ENCODE results near the gene FBXW9. TPM values are rescaled to one million over a fixed set of nuclear protein-coding genes. Genes with fewer than 3 reads are reported as not detected.
A peak's percentile ranks its signal among the peaks of the same experiment; 100 is the strongest.

FBXW9 gene
- total and polyA plus RNA-seq, 2 experiments from 2014 or later: 17.2 to 25.6 TPM

DNA sequence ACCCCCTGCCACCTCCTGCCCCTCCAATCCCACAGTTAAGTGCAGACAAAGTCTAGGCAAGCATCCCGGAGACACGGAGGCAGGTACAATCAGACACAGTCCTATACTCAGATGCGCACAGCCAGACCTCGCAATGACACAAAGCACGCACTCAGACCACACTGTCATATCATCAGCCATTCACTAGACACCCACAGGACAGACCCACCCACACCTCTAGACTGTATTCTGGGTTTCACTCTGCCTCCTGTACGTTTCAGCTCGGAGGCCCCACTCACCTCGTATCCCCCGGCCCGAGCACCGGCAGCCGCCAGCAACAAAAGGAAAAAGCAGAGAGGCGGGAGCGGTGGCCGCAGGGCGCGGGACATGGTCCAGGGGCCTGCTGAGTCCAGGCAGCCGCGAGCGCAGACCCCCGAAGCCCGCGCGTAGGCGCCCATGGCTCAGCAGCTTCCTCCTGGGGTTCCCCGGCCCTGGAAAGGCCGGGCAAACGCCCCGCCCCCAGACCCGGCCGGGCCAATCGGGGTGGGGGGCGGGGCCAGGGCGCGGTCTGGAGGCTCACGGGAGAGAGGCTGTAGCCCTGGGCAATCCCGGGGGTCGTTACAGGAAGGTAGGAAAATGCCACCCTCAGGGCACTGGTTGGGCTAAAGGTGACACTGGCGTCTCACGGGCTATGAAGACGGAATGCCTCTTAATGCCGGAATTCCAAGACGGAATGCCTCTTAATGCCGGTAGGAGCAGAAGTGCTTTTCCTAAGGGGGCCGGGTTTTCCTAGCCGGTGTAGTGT, 30.0 kb downstream of the FBXW9 start, which contains the start of the genes MAN2B1 and WDR83:
TSS of gene MAN2B1 (minus strand) at position 478 of the 784 bp plus-strand sequence. CDS start at position 437, 41 bp downstream.
TSS of gene WDR83 (plus strand) at position 543 of the 784 bp plus-strand sequence. CDS start 2,984 bp downstream, outside the sequence.
- peak; percentile 71 to 91 for DNase-seq (ENCODE audit: low read depth in 1 of 2, low spot score in 1 of 2)
- Histone ChIP-seq H3K36me3 (peaks cover 11% of the 10 kb centered on the region), H3K27me3 (no peaks in the 10 kb centered on the region), H3K9me3 (ENCODE audit: low read depth) (no peaks in the 10 kb centered on the region), H3K27ac (peak within 1 kb of the TSS; percentile 70), H3K4me3 (peak within 1 kb of the TSS; percentile 82), H3K4me1 (ENCODE audit: low read depth) (peaks cover 19% of the 10 kb centered on the region)
- TF ChIP-seq, protein P1, sequence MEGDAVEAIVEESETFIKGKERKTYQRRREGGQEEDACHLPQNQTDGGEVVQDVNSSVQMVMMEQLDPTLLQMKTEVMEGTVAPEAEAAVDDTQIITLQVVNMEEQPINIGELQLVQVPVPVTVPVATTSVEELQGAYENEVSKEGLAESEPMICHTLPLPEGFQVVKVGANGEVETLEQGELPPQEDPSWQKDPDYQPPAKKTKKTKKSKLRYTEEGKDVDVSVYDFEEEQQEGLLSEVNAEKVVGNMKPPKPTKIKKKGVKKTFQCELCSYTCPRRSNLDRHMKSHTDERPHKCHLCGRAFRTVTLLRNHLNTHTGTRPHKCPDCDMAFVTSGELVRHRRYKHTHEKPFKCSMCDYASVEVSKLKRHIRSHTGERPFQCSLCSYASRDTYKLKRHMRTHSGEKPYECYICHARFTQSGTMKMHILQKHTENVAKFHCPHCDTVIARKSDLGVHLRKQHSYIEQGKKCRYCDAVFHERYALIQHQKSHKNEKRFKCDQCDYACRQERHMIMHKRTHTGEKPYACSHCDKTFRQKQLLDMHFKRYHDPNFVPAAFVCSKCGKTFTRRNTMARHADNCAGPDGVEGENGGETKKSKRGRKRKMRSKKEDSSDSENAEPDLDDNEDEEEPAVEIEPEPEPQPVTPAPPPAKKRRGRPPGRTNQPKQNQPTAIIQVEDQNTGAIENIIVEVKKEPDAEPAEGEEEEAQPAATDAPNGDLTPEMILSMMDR (IDR thresholded peaks at IDR 0.05; ENCODE audit: low read depth, low read length): no peak

DNA sequence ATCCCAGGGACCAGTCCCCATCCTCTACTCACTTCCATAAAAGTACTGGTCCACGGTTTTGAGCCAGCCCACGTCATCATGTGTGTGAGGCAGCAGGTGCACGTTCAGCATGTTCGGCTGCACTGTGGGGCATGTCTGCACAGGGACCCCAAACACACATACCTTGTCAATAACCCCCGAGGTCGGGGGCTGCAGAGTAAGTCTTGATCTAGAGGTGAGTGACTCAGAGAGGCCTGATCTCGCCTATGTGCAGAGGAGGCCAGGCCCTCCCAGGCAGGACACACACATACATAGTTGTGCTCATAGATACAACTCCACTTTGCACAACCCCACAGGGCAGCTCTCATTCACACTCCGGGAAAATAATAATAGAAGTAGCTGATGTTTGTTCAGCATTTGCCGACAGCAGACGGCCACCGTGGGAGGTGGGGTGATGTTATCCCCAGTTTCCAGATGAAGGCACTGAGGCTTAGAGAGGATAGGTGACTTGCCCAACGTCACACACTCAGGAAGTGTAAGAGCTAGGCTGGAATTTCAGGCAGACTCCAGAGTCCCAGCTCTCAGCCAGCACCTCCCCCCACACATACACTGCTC, 30.7 kb downstream of the FBXW9 start:
- peaks cover 11% of the 10 kb centered on the region for H3K36me3 ChIP-seq
- no peaks in the 10 kb centered on the region for H3K9me3 ChIP-seq (ENCODE audit: low read depth)
- DNase-seq (ENCODE audit: low read depth in 1 of 2, low spot score in 1 of 2): no peak
- H3K4me1 ChIP-seq (ENCODE audit: low read depth): peaks cover 19% of the 10 kb centered on the region
- H3K4me3 ChIP-seq: peak overlapping the region; percentile 71
- H3K27me3 ChIP-seq: no peaks in the 10 kb centered on the region
- H3K27ac ChIP-seq: no peak overlapping the region
- TF ChIP-seq, protein P1 (IDR thresholded peaks at IDR 0.05; ENCODE audit: low read depth, low read length): no peak

DNA sequence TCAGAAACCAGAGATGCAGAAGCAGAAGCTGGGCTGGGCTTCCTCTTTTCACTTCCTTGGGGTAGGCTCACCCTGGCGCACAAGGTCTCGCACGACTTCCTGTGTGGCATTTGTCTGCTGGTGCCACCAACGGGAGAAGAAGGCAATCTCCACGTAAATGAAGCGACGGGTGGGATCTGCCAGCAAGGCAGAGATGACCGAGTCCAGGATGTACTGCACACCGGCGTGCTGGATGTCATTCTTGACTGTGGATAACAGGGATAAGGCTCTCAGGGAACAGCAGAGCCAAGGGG, 31.2 kb downstream of the FBXW9 start:
- H3K4me3 ChIP-seq: no peak overlapping the region
- TF ChIP-seq, protein P1 (IDR thresholded peaks at IDR 0.05; ENCODE audit: low read depth, low read length): no peak
- H3K36me3 ChIP-seq: peaks cover 11% of the 10 kb centered on the region
- H3K27ac ChIP-seq: no peak overlapping the region
- peaks cover 14% of the 10 kb centered on the region for H3K4me1 ChIP-seq (ENCODE audit: low read depth)
- no peaks in the 10 kb centered on the region for H3K9me3 ChIP-seq (ENCODE audit: low read depth)
- H3K27me3 ChIP-seq: no peaks in the 10 kb centered on the region
- DNase-seq (ENCODE audit: low read depth in 1 of 2, low spot score in 1 of 2): no peak

DNA sequence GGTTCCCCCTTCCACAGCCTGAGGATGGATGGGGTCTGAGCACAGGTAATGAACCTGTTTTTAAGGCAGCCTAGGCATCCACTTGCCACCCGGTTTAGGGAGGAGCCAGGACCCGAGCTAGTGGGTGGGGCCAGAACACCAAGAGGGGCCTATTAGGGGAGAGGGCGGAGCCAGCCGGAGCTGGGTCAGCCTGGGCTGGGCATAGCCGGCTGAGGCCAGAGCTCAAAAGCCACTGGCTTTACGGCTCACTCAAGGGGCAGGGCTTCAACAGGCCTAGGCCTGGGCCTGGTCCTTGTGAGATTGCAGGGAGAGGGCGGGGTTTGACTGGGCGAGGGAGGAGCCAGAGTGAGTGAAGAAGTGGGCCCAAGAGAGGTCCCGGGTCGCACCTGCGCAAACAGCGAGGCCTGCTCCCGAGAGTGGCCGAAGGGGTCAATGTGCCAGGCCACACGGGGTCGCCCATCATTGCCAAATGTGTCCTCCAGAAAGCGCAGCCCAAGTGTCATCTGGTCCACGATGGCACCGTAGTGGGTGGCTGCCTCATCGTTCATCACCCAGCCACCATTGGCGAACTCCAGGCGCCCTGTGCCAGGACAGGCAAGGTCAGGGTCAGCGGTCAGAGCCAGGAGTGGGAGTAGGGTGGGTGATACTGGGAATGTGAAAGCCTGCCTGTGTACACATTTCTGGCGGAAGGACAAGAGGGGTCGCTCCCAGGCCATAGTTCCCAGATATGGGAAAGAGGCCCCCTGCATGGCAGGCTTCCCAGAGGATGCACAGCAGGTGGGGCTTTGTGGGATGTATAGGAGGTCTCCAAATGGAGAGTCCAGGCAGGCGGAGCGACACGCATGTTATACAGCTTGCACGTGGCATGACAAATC, 31.8 kb downstream of the FBXW9 start:
- no peaks in the 10 kb centered on the region for H3K9me3 ChIP-seq (ENCODE audit: low read depth)
- H3K36me3 ChIP-seq: peaks cover 11% of the 10 kb centered on the region
- H3K27me3 ChIP-seq: no peaks in the 10 kb centered on the region
- TF ChIP-seq, protein P1 (IDR thresholded peaks at IDR 0.05; ENCODE audit: low read depth, low read length): no peak
- H3K4me3 ChIP-seq: no peak overlapping the region
- peaks cover 12% of the 10 kb centered on the region for H3K4me1 ChIP-seq (ENCODE audit: low read depth)
- DNase-seq (ENCODE audit: low read depth in 1 of 2, low spot score in 1 of 2): peak in 1 of 2 donors; percentile 52
- H3K27ac ChIP-seq: no peak overlapping the region

DNA sequence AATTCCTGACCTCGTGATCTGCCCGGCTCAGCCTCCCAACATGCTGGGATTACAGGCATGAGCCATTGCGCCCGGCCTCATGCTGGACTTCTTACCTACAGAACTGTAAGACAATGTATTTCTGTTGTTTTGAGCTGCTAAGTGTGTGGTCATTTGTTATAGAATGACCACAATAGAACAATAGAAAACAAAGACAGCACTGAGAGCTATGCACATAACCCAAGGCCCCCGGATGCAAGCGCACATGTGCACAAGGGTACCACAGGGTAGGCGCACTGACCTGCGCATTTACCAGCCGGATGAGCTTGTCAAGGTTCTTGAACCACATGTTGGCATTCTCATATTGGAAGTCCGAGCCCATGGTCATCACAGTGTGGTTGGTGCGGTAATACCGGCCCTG, 35.5 kb downstream of the FBXW9 start:
- TF ChIP-seq, protein P1 (IDR thresholded peaks at IDR 0.05; ENCODE audit: low read depth, low read length): no peak
- H3K36me3 ChIP-seq: peaks cover 11% of the 10 kb centered on the region

More for the DNA sequence above, 35.5 kb downstream of the FBXW9 start:
- Histone ChIP-seq H3K27ac (no peak overlapping the region), H3K4me3 (no peak overlapping the region), H3K4me1 (ENCODE audit: low read depth) (no peaks in the 10 kb centered on the region), H3K27me3 (no peaks in the 10 kb centered on the region), H3K9me3 (ENCODE audit: low read depth) (no peaks in the 10 kb centered on the region)
- no peak for DNase-seq (ENCODE audit: low read depth in 1 of 2, low spot score in 1 of 2)

Data from cardiac muscle cell (in vitro differentiated cells and primary cell).